GM12874 (cell line): Measurements from ENCODE around the gene DNAJB7.

ENCODE experiments used
- TF ChIP-seq, protein P1 (sequence below): IDR thresholded peaks from 2 replicates; pipeline ENCODE4 v1.5.1; 2011; ENCODE audit warnings: low read depth, mild to moderate bottlenecking, control low read depth, low read length, moderate library complexity; ENCODE audit not compliant: insufficient read depth

DNAJB7 gene

DNA sequence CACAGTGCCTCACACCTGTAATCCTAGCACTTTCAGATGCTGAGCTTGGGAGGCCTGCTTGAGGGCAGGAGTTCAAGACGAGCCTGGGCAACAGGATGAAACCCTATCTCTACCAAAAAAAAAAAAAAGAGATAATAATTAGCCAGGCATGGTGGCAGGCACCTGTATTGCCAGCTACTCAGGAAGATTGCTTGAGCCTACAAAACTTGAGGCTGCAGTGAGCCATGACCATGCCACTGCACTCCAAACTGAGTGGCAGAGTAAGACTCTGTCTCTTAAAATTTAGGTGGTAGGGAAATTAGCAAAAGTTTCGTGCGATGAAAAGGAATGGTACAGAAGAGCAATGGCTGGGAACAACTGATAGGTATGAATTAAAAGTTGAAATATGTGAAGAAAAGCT, 23.4 kb downstream of the DNAJB7 start:
- TF ChIP-seq, protein P1, sequence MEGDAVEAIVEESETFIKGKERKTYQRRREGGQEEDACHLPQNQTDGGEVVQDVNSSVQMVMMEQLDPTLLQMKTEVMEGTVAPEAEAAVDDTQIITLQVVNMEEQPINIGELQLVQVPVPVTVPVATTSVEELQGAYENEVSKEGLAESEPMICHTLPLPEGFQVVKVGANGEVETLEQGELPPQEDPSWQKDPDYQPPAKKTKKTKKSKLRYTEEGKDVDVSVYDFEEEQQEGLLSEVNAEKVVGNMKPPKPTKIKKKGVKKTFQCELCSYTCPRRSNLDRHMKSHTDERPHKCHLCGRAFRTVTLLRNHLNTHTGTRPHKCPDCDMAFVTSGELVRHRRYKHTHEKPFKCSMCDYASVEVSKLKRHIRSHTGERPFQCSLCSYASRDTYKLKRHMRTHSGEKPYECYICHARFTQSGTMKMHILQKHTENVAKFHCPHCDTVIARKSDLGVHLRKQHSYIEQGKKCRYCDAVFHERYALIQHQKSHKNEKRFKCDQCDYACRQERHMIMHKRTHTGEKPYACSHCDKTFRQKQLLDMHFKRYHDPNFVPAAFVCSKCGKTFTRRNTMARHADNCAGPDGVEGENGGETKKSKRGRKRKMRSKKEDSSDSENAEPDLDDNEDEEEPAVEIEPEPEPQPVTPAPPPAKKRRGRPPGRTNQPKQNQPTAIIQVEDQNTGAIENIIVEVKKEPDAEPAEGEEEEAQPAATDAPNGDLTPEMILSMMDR, result no peak

DNA sequence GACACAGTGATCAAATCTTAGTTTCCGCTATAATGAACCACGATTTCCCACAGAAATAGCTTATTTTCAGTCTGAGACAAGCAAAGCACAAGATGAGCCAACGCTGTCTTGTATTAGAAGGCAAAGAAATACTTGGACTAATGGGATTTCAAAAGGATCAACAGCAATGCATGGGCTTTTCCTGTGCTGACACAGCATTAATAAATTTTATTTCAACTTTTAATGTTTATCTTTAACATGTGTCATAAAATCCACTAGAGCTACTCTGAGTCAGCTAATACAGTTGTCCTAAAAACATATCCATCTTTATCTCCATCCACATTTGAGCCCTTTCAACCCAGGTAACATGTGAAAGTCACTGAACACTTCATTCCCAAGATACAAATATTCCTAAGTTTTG, 27.3 kb downstream of the DNAJB7 start:
- TF ChIP-seq, protein P1, result no peak

DNA sequence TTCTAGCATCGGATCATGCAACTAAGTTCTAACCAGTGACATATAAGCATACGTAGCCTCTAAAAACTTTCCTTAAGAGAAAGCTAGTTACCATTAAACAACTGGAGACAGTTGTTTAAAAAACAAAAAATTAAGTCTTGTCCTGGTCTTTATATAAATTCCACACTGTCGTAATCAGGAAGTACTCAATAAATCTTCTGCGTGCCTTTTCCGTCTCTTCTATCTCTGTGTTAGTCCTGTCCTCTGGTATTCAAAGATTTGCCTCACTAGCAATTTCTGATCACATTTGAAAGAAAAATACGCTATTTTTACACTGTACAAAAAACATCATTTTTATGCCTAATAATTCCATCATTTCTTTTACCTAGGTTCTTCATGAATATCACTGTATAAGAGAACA, 32.8 kb downstream of the DNAJB7 start:
- TF ChIP-seq, protein P1, result no peak

DNA sequence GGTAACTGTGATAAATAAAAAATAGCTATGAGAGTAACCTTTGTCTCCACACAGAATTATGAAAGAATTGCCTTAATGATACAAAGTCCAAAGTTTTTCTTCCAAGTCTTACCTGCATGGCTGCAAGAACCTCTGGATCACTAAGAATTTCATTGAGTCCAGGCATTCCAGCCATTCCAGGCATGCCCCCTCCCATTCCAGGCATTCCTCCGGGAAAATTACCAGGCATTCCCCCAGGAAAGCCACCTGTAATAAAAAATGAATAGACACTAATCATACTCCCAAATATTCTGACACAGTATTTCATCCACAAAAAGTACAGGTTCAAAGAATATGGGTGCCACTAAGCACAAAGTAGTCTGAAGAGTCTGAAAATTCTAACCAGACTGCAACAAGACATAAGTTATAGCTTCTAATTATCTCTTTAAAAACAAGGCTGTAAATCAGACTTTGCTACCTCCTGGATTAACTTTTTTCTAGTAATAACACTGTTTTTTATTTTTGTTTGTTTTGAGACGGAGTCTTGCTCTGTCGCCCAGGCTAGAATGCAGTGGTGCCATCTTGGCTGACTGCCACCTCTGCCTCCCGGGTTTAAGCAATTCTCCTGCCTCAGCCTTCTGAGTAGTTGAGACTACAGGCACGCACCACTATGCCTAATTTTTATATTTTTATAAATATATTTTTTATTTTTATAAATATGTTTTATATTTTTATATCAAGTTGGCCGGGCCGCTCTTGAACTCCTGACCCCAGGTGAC, 34.8 kb downstream of the DNAJB7 start:
- TF ChIP-seq, protein P1, result no peak

DNA sequence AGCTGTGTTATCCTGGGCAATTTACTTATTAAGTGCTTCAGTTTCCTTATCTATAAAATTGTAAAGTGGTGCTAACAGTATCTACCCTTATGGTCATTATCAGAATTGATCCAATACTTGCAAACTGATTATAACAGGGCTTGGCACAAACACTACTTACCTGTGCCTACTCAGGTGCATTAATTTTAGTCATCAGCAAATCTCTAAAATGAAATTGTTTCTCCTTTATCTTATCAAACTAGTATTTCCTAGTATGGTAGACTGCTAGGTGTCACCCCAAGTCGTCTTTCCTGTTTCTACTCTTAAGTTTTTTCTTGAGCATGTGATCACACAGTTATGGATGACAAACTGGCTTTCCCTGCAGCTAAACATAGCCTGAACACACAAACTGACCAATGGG, 38.5 kb downstream of the DNAJB7 start:
- TF ChIP-seq, protein P1, result no peak

DNA sequence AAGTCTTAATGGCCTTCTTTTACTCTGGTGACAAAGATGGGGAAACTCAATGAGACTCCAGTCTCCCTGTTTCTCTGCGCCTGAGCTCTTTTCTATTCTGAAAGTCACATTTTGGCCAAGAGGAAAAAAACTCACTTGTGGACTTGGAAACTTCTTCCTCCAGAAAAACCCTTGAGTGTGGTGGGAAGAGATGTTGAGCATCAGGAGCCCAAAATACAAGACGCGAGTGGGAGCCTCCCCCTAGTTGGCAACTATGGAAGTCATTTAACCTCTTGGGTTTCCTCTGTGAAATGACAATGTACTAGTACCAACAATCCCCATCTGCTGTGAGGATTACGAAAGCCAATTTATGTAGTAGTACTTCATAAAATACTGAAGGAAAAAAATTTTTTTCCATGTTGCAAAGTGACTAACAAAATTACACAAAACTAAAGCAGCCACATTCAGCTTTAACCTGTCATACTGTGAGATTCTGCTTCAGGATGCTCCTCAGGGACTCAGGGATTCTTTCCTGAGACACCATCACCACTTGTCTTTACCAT, 42.2 kb downstream of the DNAJB7 start:
- TF ChIP-seq, protein P1, result no peak

DNA sequence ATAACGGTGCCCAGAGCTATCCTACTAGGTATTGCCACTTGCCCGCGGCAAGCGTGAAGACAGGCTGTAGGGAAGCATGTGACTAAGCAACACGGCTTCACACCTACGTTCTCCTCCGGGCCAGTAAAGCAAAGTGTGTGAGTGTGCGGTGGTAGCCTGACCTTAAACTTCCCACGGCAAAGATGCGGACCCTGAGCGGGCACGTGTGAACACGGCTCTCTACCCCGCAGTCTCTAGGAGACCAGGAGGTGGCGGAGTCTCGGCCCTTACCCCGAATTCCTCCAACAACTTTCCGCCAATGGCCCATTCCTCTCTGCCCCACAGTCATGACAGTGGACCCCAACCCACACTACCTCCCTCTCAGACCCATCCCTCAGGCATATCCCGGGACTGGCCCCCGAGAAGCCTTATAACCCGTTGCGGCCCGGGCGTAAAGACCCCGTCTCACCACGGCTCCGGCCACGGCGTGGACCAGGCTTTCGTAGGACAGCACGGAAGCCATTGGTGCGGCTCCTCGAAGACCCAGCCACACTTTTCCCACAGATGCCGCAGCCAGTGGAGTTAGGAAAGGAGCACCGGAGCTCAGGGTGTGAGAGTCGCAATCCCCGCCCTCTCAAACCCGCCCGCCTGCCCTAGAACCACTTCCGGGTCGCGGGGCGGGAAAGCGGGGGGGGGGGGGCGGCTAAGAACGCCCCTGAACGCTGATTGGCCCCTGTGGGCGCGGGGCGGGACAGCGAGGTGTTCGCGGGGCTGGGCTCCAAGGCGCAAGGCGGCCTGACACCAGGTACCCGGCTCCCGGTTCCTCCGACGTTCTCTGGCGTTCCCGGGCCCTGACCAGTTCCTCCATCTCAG, 42.9 kb downstream of the DNAJB7 start, which contains the start of gene SLC25A17:
SLC25A17 (minus strand) TSS at position 600 of the 852 bp plus-strand sequence; CDS start at position 502, 98 bp downstream.
- TF ChIP-seq, protein P1, result peak; percentile 34; the same call in 1 of the 2 replicates
